GM19372 (cell line): ENCODE data around the gene SURF2.
A peak's percentile ranks its signal among the peaks of the same experiment; 100 is the strongest.

ENCODE experiments used
- ATAC-seq: cut with Tn5 transposase; IDR thresholded peaks from one replicate; pipeline ENCODE4 v1.9.1; 2021; ENCODE audit warnings: mild to moderate bottlenecking, low read depth, moderate library complexity; ENCODE audit not compliant: unreplicated experiment

The SURF2 gene

GRCh38 chr9:133352635-133353340, 3.6 kb upstream of the SURF2 start:
- ATAC-seq: no peak

GRCh38 chr9:133353548-133353947, 2.8 kb upstream of the SURF2 start:
- ATAC-seq: no peak

GRCh38 chr9:133354766-133355165, 1.6 kb upstream of the SURF2 start:
- ATAC-seq: no peak

- ATAC-seq: peak; percentile 24
Observed at GRCh38 chr9:133355881-133356357, 431 bp upstream of the SURF2 start.

- no peak for ATAC-seq
Observed at GRCh38 chr9:133357656-133358055, 1.3 kb downstream of the SURF2 start.

- ATAC-seq: no peak
Observed at GRCh38 chr9:133359399-133360175, 3.2 kb downstream of the SURF2 start.

GRCh38 chr9:133360400-133361393, 4.3 kb downstream of the SURF2 start:
- no peak for ATAC-seq

- ATAC-seq: no peak
Observed at GRCh38 chr9:133361507-133362092, 5.2 kb downstream of the SURF2 start.

- ATAC-seq: no peak
Observed at GRCh38 chr9:133362359-133363044, 6.2 kb downstream of the SURF2 start.

GRCh38 chr9:133366435-133366834, 10.1 kb downstream of the SURF2 start:
- no peak for ATAC-seq

- no peak for ATAC-seq
Observed at GRCh38 chr9:133367221-133367620, 10.9 kb downstream of the SURF2 start.

- no peak for ATAC-seq
Observed at GRCh38 chr9:133367778-133368177, 11.4 kb downstream of the SURF2 start.

GRCh38 chr9:133368249-133368881, 12.0 kb downstream of the SURF2 start:
- ATAC-seq: no peak

GRCh38 chr9:133369422-133369821, 13.1 kb downstream of the SURF2 start:
- no peak for ATAC-seq

GRCh38 chr9:133369933-133370332, 13.6 kb downstream of the SURF2 start:
- no peak for ATAC-seq

- no peak for ATAC-seq
Observed at GRCh38 chr9:133370685-133371084, 14.3 kb downstream of the SURF2 start.

GRCh38 chr9:133371261-133371711, 14.9 kb downstream of the SURF2 start:
- no peak for ATAC-seq

GRCh38 chr9:133372144-133372543, 15.8 kb downstream of the SURF2 start:
- ATAC-seq: no peak

- ATAC-seq: no peak
Observed at GRCh38 chr9:133374612-133375115, 18.3 kb downstream of the SURF2 start.
